ENCODE results near the gene BCAR3. TPM values are rescaled to one million over a fixed set of nuclear protein-coding genes. Genes with fewer than 3 reads are reported as not detected.

The BCAR3 gene
- polyA plus RNA-seq, 2 of the 4 experiments (the other 2 are of a cell fraction) = 31.6 to 33.4 TPM

DNA sequence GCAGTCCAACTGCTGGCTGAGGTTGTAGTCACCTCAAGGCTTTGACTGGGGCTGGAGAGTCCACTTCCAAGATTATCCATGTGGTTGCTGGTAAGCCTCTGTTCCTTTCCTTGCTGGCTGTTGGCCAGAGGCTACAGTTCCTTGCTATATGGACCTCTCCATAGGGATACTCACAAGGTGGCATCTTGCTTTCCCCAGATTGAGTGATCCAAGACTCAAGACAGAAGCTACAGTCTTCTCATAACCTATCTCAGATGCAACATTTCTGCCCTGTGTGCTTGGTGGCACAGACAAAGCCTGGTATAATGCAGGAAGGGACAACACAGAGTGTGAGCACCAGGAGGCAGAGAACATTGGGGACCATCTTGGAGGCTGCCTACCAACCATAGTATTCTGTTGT, 121.9 kb downstream of the BCAR3 start:
- Histone ChIP-seq H3K9me3 (no peaks in the 10 kb centered on the region), H3K27ac (no peak overlapping the region), H3K4me2 (no peak overlapping the region), H3K4me1 (peaks cover 8% of the 10 kb centered on the region), H3K4me3 (no peak overlapping the region)
- DNase-seq (ENCODE audit: low read depth in 1 of 2, low spot score in 1 of 2) (no peak), FAIRE-seq (no peak), ATAC-seq (no peak)
- ChIA-PET CTCF (interaction anchor here (1.0 kb wide), 1 partner anchor 255 kb away, joined by 3 read pairs; no protein-coding TSS in a partner anchor), POLR2A (no interaction called here)
- TF ChIP-seq KDM1A (IDR thresholded peaks at IDR 0.05; ENCODE audit: low read depth) = no peak
- TF ChIP-seq FOSL2 (IDR thresholded peaks at IDR 0.05) = no peak
- no peak for TF ChIP-seq FOSL2 (CRISPR knock-in tag; IDR thresholded peaks at IDR 0.05)

DNA sequence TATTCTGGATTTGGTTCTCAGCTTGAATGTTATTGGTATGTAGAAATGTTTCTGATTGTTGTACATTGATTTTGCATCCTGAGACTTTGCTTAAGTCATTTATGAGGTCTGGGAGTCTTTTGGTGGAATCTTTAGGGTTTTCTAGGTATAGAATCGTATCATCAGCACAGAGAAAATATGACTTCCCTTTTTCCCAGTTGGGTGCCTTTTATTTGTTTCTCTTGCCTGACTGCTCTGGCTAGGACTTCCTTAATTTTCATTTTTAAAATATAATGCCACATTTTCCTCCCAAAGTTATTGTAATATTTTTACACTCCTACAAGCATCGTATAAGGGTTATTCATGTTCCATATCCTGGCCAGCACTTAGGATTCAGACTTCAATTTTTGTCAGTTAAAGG, 122.6 kb downstream of the BCAR3 start:
- no peak for FAIRE-seq

DNA sequence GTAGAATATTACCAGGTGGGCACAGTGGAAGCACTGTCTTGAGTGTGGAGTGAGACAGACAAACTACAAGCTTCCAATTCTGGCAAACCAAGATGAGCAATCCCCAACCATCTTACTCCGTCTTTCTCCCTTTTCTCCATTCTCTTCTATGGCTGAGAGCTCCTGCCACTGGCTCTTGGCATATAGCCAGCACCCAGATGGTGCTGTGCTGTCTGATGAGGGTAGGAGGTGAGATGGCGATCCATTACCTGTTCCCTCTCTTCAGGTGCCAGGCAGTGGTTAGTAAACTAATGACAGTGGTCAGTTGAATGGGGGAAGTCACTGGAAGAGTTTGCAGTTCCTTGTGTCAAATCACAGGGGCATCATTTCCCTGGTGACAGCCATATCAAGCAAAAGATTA, 125.3 kb downstream of the BCAR3 start:
- ChIA-PET POLR2A (no interaction called here), CTCF (interaction anchor here (1.1 kb wide), 1 partner anchor 10 kb away, joined by 4 read pairs; no protein-coding TSS in a partner anchor)
- WGBS (ENCODE audit: missing lambda C conversion rate) = 91% methylated on average over 2 of the region's 2 CpGs
- DNase-seq (ENCODE audit: low read depth in 1 of 2, low spot score in 1 of 2) (peak in 1 of 2 experiments; percentile 3), ATAC-seq (peak; percentile 33 to 41; a peak in 3 of 6 replicates), FAIRE-seq (no peak)
- Histone ChIP-seq H3K4me2 (no peak overlapping the region), H3K27ac (no peak overlapping the region), H3K4me3 (no peak overlapping the region), H3K4me1 (peaks cover 36% of the 10 kb centered on the region), H3K9me3 (no peaks in the 10 kb centered on the region)
- TF ChIP-seq CBX2 (IDR thresholded peaks at IDR 0.05; ENCODE audit: borderline replicate concordance, low read depth) = no peak
- no peak for TF ChIP-seq EHF (CRISPR knock-in tag; IDR thresholded peaks at IDR 0.05)
- TF ChIP-seq FOSB (CRISPR knock-in tag; IDR thresholded peaks at IDR 0.05) = no peak
- TF ChIP-seq NPAS2 (CRISPR knock-in tag; IDR thresholded peaks at IDR 0.05; ENCODE audit: borderline replicate concordance) = no peak
- no peak for TF ChIP-seq POLR2AphosphoS2 (conservative IDR thresholded peaks at IDR 0.05; ENCODE audit: low read length)
- TF ChIP-seq, protein P1, sequence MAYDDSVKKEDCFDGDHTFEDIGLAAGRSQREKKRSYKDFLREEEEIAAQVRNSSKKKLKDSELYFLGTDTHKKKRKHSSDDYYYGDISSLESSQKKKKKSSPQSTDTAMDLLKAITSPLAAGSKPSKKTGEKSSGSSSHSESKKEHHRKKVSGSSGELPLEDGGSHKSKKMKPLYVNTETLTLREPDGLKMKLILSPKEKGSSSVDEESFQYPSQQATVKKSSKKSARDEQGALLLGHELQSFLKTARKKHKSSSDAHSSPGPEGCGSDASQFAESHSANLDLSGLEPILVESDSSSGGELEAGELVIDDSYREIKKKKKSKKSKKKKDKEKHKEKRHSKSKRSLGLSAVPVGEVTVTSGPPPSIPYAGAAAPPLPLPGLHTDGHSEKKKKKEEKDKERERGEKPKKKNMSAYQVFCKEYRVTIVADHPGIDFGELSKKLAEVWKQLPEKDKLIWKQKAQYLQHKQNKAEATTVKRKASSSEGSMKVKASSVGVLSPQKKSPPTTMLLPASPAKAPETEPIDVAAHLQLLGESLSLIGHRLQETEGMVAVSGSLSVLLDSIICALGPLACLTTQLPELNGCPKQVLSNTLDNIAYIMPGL (CRISPR knock-in tag; IDR thresholded peaks at IDR 0.05; ENCODE audit: borderline replicate concordance) = no peak
- TF ChIP-seq PHF8 (IDR thresholded peaks at IDR 0.05; ENCODE audit: borderline replicate concordance, low read depth) = no peak
- TF ChIP-seq, protein P2, sequence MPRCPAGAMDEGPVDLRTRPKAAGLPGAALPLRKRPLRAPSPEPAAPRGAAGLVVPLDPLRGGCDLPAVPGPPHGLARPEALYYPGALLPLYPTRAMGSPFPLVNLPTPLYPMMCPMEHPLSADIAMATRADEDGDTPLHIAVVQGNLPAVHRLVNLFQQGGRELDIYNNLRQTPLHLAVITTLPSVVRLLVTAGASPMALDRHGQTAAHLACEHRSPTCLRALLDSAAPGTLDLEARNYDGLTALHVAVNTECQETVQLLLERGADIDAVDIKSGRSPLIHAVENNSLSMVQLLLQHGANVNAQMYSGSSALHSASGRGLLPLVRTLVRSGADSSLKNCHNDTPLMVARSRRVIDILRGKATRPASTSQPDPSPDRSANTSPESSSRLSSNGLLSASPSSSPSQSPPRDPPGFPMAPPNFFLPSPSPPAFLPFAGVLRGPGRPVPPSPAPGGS (IDR thresholded peaks at IDR 0.05) = no peak

More for the DNA sequence above, 122.6 kb downstream of the BCAR3 start:
- Histone ChIP-seq H3K9me3 (no peaks in the 10 kb centered on the region), H3K27ac (no peak overlapping the region), H3K4me2 (no peak overlapping the region), H3K4me1 (peaks cover 14% of the 10 kb centered on the region), H3K4me3 (no peak overlapping the region)
- no peak for TF ChIP-seq MAZ (IDR thresholded peaks at IDR 0.05; ENCODE audit: borderline replicate concordance, low read depth, low read length)
- no peak for TF ChIP-seq EHF (CRISPR knock-in tag; IDR thresholded peaks at IDR 0.05)
- TF ChIP-seq EP300 (IDR thresholded peaks at IDR 0.05) = no peak
- TF ChIP-seq CBX8 (IDR thresholded peaks at IDR 0.05) = no peak
- TF ChIP-seq NPAS2 (CRISPR knock-in tag; IDR thresholded peaks at IDR 0.05; ENCODE audit: borderline replicate concordance) = no peak
- no peak for TF ChIP-seq TP53 (CRISPR knock-in tag; IDR thresholded peaks at IDR 0.05)
- no peak for TF ChIP-seq SREBF2 (IDR thresholded peaks at IDR 0.05)
- TF ChIP-seq, protein P3, sequence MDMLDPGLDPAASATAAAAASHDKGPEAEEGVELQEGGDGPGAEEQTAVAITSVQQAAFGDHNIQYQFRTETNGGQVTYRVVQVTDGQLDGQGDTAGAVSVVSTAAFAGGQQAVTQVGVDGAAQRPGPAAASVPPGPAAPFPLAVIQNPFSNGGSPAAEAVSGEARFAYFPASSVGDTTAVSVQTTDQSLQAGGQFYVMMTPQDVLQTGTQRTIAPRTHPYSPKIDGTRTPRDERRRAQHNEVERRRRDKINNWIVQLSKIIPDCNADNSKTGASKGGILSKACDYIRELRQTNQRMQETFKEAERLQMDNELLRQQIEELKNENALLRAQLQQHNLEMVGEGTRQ (IDR thresholded peaks at IDR 0.05) = no peak
- POLR2A ChIA-PET = no interaction called here
- WGBS (ENCODE audit: missing lambda C conversion rate) = 96% methylated on average over 2 of the region's 2 CpGs
- ATAC-seq (no peak), DNase-seq (ENCODE audit: low read depth in 1 of 2, low spot score in 1 of 2) (no peak)
- CTCF ChIA-PET = interaction anchor here (0.5 kb wide), 1 partner anchor 269 kb away, joined by 3 read pairs; no protein-coding TSS in a partner anchor

Measured in A549 (cell line).